Heart left ventricle (tissue), 13 donors: ENCODE data around the gene MYH16.

Experiments used
- CTCF ChIP-seq, 12 donors: fragments of 200-600 bp; sonication (generic) in 4 of 12; IDR thresholded peaks; one replicate each; pipeline versions ENCODE4 v1.5.0 to v1.8.0; 2018 to 2022; ENCODE audit warnings: antibody characterized with exemption in 12 of 12, mild to moderate bottlenecking in 5 of 12
- POLR2A ChIP-seq, 2 donors: fragments of 450-650 bp; IDR thresholded peaks; one replicate each; pipeline ENCODE4 v1.6.1; 2017; ENCODE audit warnings: antibody characterized with exemption in 2 of 2, mild to moderate bottlenecking in 2 of 2, moderate library complexity in 2 of 2
- donor health status: ischemic (EF 13 %, LVEDD 7.1; RV severe dilation, severe dysfunction).
- donor health status: DM: no; HTN: yes; CAD: no.
- donor health status: DM: no; HTN: no; CAD: no.
- donor health status: ischemic (EF 25% LVEDD 6.9; RV normal size, moderate dysfunction).
- donor health status: ischemic (EF 25% LVEDD 5.7; RV mildly dilated, moderate dysfunction).
- donor health status: ischemic (EF 35%, LVEDD 5.7; RV mildly dilated, moderate dysfunction).
- donor health status: nonischemic (EF 11% LVEDD 7.7; RV severe dilation, severe dysfunction).
- donor health status: DM: yes; HTN: yes; CAD: no.
- donor health status: PGD.
- donor health status: ischemic (EF 29% LVEDD 5.4; RV normal size, mild dysfunction).
- donor health status: nonischemic (EF 23%, LVEDD 6.1; RV moderate dilation, normal function).

DNA sequence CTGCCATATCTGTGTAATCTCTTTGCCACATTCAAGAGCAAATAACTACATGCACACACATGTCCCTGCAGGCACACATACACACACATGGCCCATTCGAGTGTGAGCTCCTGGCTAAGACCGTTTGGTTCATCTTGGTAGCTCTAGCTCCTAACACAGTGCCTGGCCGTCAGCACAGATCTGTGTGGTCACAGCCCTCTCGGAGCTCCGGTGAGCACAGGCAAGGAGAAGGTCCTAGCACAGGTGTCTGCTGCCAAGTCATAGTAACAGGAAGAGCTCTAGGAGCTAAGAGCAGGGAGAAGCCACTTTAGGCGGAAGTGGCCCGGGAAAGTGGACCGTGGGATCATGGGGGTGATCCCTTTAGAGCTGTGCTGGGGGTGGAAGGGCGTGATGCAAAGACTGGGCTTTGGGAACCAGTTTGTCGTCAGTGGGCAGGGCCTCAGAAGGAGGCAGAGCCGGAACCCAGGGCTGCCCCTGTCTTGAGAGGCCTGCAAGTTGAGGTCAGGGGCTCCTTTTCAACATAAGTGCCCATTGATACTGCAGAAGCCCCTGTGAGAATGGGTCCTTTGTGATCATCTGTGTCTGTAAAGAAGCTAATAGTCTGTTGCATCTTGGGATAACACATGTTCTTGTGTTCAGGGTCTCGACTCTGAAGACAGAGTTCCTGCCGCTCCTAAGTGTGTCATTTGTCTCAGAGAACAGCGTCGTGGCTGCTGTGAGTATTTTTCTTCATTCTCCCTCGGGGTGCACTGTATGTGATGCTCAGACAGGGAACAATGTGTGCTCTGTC is 85.3 kb downstream of the MYH16 start:
- TF ChIP-seq CTCF (IDR thresholded peaks at IDR 0.05): no peak
- no peak for TF ChIP-seq POLR2A (IDR thresholded peaks at IDR 0.05)
